ENCODE data around the gene SLC4A1AP. TPM values are rescaled to one million over a fixed set of nuclear protein-coding genes. Genes with fewer than 3 reads are reported as not detected.

Gene SLC4A1AP
- total and polyA plus RNA-seq, 10 of the 15 experiments (the other 5 are each of a cell fraction or from before 2014, with no cell fraction given) = 6.5 to 30.1 (median 21.5) TPM

GRCh38 chr2:27627963-27628766 lies 35.5 kb upstream of the SLC4A1AP start:
- CTCF ChIA-PET = interaction anchor here (0.6 to 4.3 kb wide), 6 partner anchors 36 to 545 kb away, joined by 3 to 34 read pairs (median 4); partner anchors contain the start of gene NRBP1
- in situ Hi-C loops (cut with MboI) (no loop called here), intact Hi-C loops (cut with micrococcal nuclease; ENCODE audit: unreplicated experiment) (loop anchor here (5.0 kb wide), 1 partner anchor 46 kb away; the partner anchor contains the start of gene ZNF512)
- H3K4me1 ChIP-seq (ENCODE audit: control insufficient read depth, insufficient read depth, low read length) = peaks cover 7% of the 10 kb centered on the region
- FAIRE-seq (no peak), ATAC-seq (peak; percentile 60), DNase-seq (ENCODE audit: low read depth, low spot score) (no peak)
- TSS peak; percentile 83 for BruUV-seq (replicated peaks)
- H3K9ac ChIP-seq (ENCODE audit: control insufficient read depth, insufficient read depth, low read length) = peak overlapping the region; percentile 89; the same call in 1 of the 2 replicates
- POLR2A ChIA-PET = interaction anchor here (1.0 to 1.7 kb wide), 6 partner anchors 35 to 305 kb away, joined by 3 to 5 read pairs (median 4); partner anchors contain the start of genes MPV17, NRBP1, SLC4A1AP and SUPT7L
- RAD21 ChIA-PET (ENCODE audit: unreplicated experiment) = interaction anchor here (0.5 to 1.9 kb wide), 7 partner anchors 19 to 219 kb away, joined by 3 to 5 read pairs (median 3); partner anchors contain the start of genes NRBP1, PPM1G and ZNF512
- no peaks in the 10 kb centered on the region for H4K20me1 ChIP-seq (ENCODE audit: control insufficient read depth, insufficient read depth)
- TF ChIP-seq SMAD5 (IDR thresholded peaks at IDR 0.05; ENCODE audit: low read depth) = no peak
- TF ChIP-seq WRNIP1 (IDR thresholded peaks at IDR 0.05; ENCODE audit: borderline replicate concordance, low read depth, low read length) = no peak
- TF ChIP-seq MTA3 (IDR thresholded peaks at IDR 0.05; ENCODE audit: borderline replicate concordance, low read length) = 0 out of 2 replicates have a peak, but pooled peaks have one; percentile 4
- no peak for TF ChIP-seq CBX3 (IDR thresholded peaks at IDR 0.05; ENCODE audit: borderline replicate concordance, low read depth)
- no peak for TF ChIP-seq RB1 (IDR thresholded peaks at IDR 0.05; ENCODE audit: borderline replicate concordance)
- SMC1A ChIA-PET (ENCODE audit: uncharacterized antibody, unreplicated experiment) = interaction anchor here (1.0 to 2.6 kb wide), 8 partner anchors 8 to 325 kb away, joined by 3 to 9 read pairs (median 3); partner anchors contain the start of gene PPM1G
- H3K36me3 ChIP-seq (ENCODE audit: control insufficient read depth in 2 of 2, insufficient read depth in 2 of 2, low read length in 1 of 2) = peaks cover 0 to 11% of the 10 kb centered on the region in 2 experiments; a peak in 2 of 4 replicates
- peaks cover 10% of the 10 kb centered on the region for H3K79me2 ChIP-seq (ENCODE audit: control insufficient read depth, insufficient read depth, low read length)
- no peaks in the 10 kb centered on the region for H3K9me3 ChIP-seq (replicated peaks; ENCODE audit: control insufficient read depth, insufficient read depth, low read length)
- 0% methylated on average over 19 of the region's 21 CpGs for WGBS (ENCODE audit: insufficient coverage, insufficient replicate concordance, low lambda C conversion rate, missing lambda C conversion rate)
- H3K4me2 ChIP-seq (ENCODE audit: control insufficient read depth, insufficient read depth) = peak overlapping the region; percentile 46
- H3K27ac ChIP-seq (ENCODE audit: control insufficient read depth, insufficient read depth) = no peak overlapping the region
- no peaks in the 10 kb centered on the region for H3K27me3 ChIP-seq (replicated peaks in 1 of 2; ENCODE audit: control insufficient read depth in 2 of 2, insufficient read depth in 2 of 2, low read length in 1 of 2)
- H3K4me3 ChIP-seq = peak overlapping the region; percentile 95
- peak overlapping the region; percentile 96 for H2AFZ ChIP-seq (ENCODE audit: control insufficient read depth, low read depth, low read length)
